ENCODE results near the gene PRR16.

PRR16 gene

GRCh38 chr5:120517607-120518252, 53.6 kb downstream of the PRR16 start:
- Histone ChIP-seq H3K9me3 (no peaks in the 10 kb centered on the region), H3K36me3 (no peaks in the 10 kb centered on the region), H3K4me3 (no peak overlapping the region), H3K27me3 (no peaks in the 10 kb centered on the region), H3K4me1 (peaks cover 0 to 8% (median 3%) of the 10 kb centered on the region in 4 donors), H3K27ac (no peak overlapping the region)
- TF ChIP-seq, protein P1, sequence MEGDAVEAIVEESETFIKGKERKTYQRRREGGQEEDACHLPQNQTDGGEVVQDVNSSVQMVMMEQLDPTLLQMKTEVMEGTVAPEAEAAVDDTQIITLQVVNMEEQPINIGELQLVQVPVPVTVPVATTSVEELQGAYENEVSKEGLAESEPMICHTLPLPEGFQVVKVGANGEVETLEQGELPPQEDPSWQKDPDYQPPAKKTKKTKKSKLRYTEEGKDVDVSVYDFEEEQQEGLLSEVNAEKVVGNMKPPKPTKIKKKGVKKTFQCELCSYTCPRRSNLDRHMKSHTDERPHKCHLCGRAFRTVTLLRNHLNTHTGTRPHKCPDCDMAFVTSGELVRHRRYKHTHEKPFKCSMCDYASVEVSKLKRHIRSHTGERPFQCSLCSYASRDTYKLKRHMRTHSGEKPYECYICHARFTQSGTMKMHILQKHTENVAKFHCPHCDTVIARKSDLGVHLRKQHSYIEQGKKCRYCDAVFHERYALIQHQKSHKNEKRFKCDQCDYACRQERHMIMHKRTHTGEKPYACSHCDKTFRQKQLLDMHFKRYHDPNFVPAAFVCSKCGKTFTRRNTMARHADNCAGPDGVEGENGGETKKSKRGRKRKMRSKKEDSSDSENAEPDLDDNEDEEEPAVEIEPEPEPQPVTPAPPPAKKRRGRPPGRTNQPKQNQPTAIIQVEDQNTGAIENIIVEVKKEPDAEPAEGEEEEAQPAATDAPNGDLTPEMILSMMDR (IDR thresholded peaks at IDR 0.05) = no peak
- intact Hi-C loops (cut with DNase I; ENCODE audit: low total_unique reads) = no loop called here
- DNase-seq = no peak

- intact Hi-C loops (cut with DNase I; ENCODE audit: low total_unique reads) = no loop called here
- TF ChIP-seq, protein P1 (IDR thresholded peaks at IDR 0.05) = no peak
- peaks cover 0 to 8% (median 3%) of the 10 kb centered on the region in 4 donors for H3K4me1 ChIP-seq
- H3K36me3 ChIP-seq = no peaks in the 10 kb centered on the region
- no peak for DNase-seq
- no peak overlapping the region for H3K27ac ChIP-seq
- no peaks in the 10 kb centered on the region for H3K9me3 ChIP-seq
- no peak overlapping the region for H3K4me3 ChIP-seq
- no peaks in the 10 kb centered on the region for H3K27me3 ChIP-seq
Measured at GRCh38 chr5:120518581-120518980, 54.5 kb downstream of the PRR16 start.

- Histone ChIP-seq H3K9me3 (no peaks in the 10 kb centered on the region), H3K27me3 (no peaks in the 10 kb centered on the region), H3K27ac (no peak overlapping the region), H3K4me1 (no peaks in the 10 kb centered on the region), H3K36me3 (no peaks in the 10 kb centered on the region), H3K4me3 (no peak overlapping the region)
- TF ChIP-seq, protein P1 (IDR thresholded peaks at IDR 0.05) = no peak
- DNase-seq = no peak
- intact Hi-C loops (cut with DNase I; ENCODE audit: low total_unique reads) = no loop called here
Measured at GRCh38 chr5:120527251-120527650, 63.2 kb downstream of the PRR16 start.

DNA sequence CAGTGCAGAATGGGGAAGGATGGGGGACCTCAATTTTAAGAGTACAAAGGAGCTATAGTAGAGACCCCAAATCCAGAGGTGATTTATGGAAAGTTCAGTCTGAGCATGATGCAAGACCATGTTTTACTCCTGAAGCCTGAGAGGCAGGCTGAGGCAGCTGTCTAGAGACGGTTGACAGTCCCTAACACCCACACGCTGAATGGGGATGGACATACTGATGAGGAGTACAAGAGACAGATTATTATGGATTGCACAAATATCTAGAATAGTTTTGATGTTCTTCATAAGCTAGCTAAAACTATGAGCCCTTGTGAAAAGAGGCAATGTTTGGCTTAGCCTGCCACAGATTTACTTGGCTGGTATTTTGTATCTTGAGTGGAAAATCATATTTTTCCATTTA, 64.5 kb downstream of the PRR16 start:
- Histone ChIP-seq H3K36me3 (no peaks in the 10 kb centered on the region), H3K4me3 (no peak overlapping the region), H3K9me3 (no peaks in the 10 kb centered on the region), H3K27ac (no peak overlapping the region), H3K27me3 (no peaks in the 10 kb centered on the region), H3K4me1 (peaks cover 0 to 2% (median 0%) of the 10 kb centered on the region in 4 donors)
- DNase-seq = no peak
- intact Hi-C loops (cut with DNase I; ENCODE audit: low total_unique reads) = no loop called here
- TF ChIP-seq, protein P1 (IDR thresholded peaks at IDR 0.05) = no peak

DNA sequence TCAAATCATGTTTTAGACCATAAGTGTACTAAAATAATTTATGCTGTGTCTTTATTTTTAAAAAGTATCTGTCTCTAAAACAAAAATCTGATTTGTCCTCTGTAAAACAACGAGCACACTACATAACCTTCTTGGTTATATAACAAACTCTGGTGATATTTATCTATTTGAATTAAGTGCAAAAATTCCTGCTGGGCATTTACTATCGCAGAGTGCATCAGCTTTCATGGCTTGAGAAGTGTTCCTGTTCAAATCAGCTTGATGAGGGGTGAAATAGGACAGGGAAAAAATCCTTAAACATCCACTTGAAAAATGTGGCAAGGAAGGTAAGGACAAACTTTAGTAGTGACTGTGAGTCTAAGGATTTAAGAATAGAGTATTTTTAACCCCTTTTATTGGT, 65.3 kb downstream of the PRR16 start:
- Histone ChIP-seq H3K36me3 (no peaks in the 10 kb centered on the region), H3K4me3 (no peak overlapping the region), H3K27me3 (no peaks in the 10 kb centered on the region), H3K27ac (no peak overlapping the region), H3K9me3 (no peaks in the 10 kb centered on the region), H3K4me1 (peaks cover 0 to 4% (median 0%) of the 10 kb centered on the region in 4 donors)
- DNase-seq = no peak
- TF ChIP-seq, protein P1 (IDR thresholded peaks at IDR 0.05) = no peak
- intact Hi-C loops (cut with DNase I; ENCODE audit: low total_unique reads) = no loop called here

GRCh38 chr5:120531215-120531614, 67.1 kb downstream of the PRR16 start:
- peaks cover 0 to 4% (median 0%) of the 10 kb centered on the region in 4 donors for H3K4me1 ChIP-seq
- TF ChIP-seq, protein P1 (IDR thresholded peaks at IDR 0.05) = no peak
- H3K27ac ChIP-seq = no peak overlapping the region
- intact Hi-C loops (cut with DNase I; ENCODE audit: low total_unique reads) = no loop called here
- H3K36me3 ChIP-seq = no peaks in the 10 kb centered on the region
- H3K4me3 ChIP-seq = no peak overlapping the region
- DNase-seq = no peak
- no peaks in the 10 kb centered on the region for H3K9me3 ChIP-seq
- no peaks in the 10 kb centered on the region for H3K27me3 ChIP-seq
